Immature natural killer cell (primary cell): ENCODE measurements around the gene CDKN1C. TPM values are rescaled to one million over a fixed set of nuclear protein-coding genes. Genes with fewer than 3 reads are reported as not detected.

Source experiments
- DNase-seq, 3 donors: peaks; one replicate each; pipeline ENCODE4 v3.0.0; 2022; ENCODE audit warnings: mixed read lengths in 1 of 3
- H3K27ac Mint-ChIP-seq, 6 donors: one replicate each; pipeline ENCODE4 v1.8.0; 2020; ENCODE audit warnings: mixed read lengths in 6 of 6, mild to moderate bottlenecking in 5 of 6, inconsistent platforms in 4 of 6, moderate library complexity in 3 of 6
- H3K27me3 Mint-ChIP-seq, 3 donors: one replicate each; pipeline ENCODE4 v1.8.0; 2020 to 2021; ENCODE audit warnings: low read depth in 3 of 3, mild to moderate bottlenecking in 3 of 3, mixed read lengths in 3 of 3, moderate library complexity in 3 of 3, inconsistent platforms in 1 of 3
- H3K36me3 Mint-ChIP-seq, 3 donors: one replicate each; pipeline ENCODE4 v1.8.0; 2020; ENCODE audit warnings: mixed read lengths in 3 of 3, inconsistent platforms in 2 of 3, mild to moderate bottlenecking in 2 of 3
- H3K4me1 Mint-ChIP-seq, 2 donors: one replicate each; pipeline ENCODE4 v1.8.0; 2020; ENCODE audit warnings: inconsistent platforms in 2 of 2, mild to moderate bottlenecking in 2 of 2, mixed read lengths in 2 of 2, moderate library complexity in 1 of 2
- H3K4me3 Mint-ChIP-seq, 5 donors: one replicate each; pipeline ENCODE4 v1.8.0; 2020; ENCODE audit warnings: mild to moderate bottlenecking in 5 of 5, mixed read lengths in 5 of 5, inconsistent platforms in 3 of 5, moderate library complexity in 3 of 5
- H3K9me3 Mint-ChIP-seq, 6 donors: one replicate each; pipeline ENCODE4 v1.8.0; 2020; ENCODE audit warnings: mild to moderate bottlenecking in 6 of 6, mixed read lengths in 6 of 6, inconsistent platforms in 4 of 6, moderate library complexity in 3 of 6
- polyA plus RNA-seq, 3 donors: library from polyadenylated mRNA; unstranded; fragments of 300-500 nt; fragmentation: Illumina TruSeq; gene quantifications; one replicate each; pipeline ENCODE4 v1.2.3, GENCODE V29; 2021

CDKN1C gene
- polyA plus RNA-seq, 3 donors from 2014 or later: 0.24 TPM; not detected in 2

- H3K36me3 Mint-ChIP-seq: no peaks in the 10 kb centered on the region
- H3K4me1 Mint-ChIP-seq: peaks cover 17 to 22% of the 10 kb centered on the region in 2 donors
- DNase-seq: peak; percentile 44 to 45 (median 45)
- peak overlapping the region in 2 of 6 donors; percentile 56 to 74 for H3K27ac Mint-ChIP-seq
- peak overlapping the region; percentile 77 to 93 (median 92) for H3K4me3 Mint-ChIP-seq
- no peaks in the 10 kb centered on the region for H3K9me3 Mint-ChIP-seq
- H3K27me3 Mint-ChIP-seq: peaks cover 7 to 14% (median 11%) of the 10 kb centered on the region in 3 donors
Measured at GRCh38 chr11:2885017-2885677, 428 bp downstream of the CDKN1C start.

- DNase-seq: no peak
- H3K4me1 Mint-ChIP-seq: peaks cover 14 to 22% of the 10 kb centered on the region in 2 donors
- H3K27me3 Mint-ChIP-seq: peaks cover 7 to 14% (median 14%) of the 10 kb centered on the region in 3 donors
- H3K9me3 Mint-ChIP-seq: no peaks in the 10 kb centered on the region
- H3K27ac Mint-ChIP-seq: no peak overlapping the region
- H3K36me3 Mint-ChIP-seq: no peaks in the 10 kb centered on the region
- peak overlapping the region in 1 of 5 donors; percentile 79 for H3K4me3 Mint-ChIP-seq
Measured at GRCh38 chr11:2883979-2884815, 1.4 kb downstream of the CDKN1C start.

GRCh38 chr11:2883640-2883978 is 2.0 kb downstream of the CDKN1C start:
- Mint-ChIP-seq H3K4me3 (peak overlapping the region; percentile 59 to 81 (median 72)), H3K27ac (no peak overlapping the region)

GRCh38 chr11:2882396-2883110 is 3.0 kb downstream of the CDKN1C start:
- Mint-ChIP-seq H3K9me3 (no peaks in the 10 kb centered on the region), H3K4me3 (peak overlapping the region; percentile 56 to 81 (median 72)), H3K4me1 (peaks cover 11 to 14% of the 10 kb centered on the region in 2 donors), H3K27me3 (peaks cover 5 to 16% (median 14%) of the 10 kb centered on the region in 3 donors), H3K27ac (no peak overlapping the region), H3K36me3 (no peaks in the 10 kb centered on the region)
- DNase-seq: no peak

More at GRCh38 chr11:2883640-2883978, 2.0 kb downstream of the CDKN1C start:
- DNase-seq: no peak
- H3K27me3 Mint-ChIP-seq: peaks cover 7 to 14% (median 14%) of the 10 kb centered on the region in 3 donors
- H3K9me3 Mint-ChIP-seq: no peaks in the 10 kb centered on the region
- H3K36me3 Mint-ChIP-seq: no peaks in the 10 kb centered on the region
- H3K4me1 Mint-ChIP-seq: peaks cover 14 to 21% of the 10 kb centered on the region in 2 donors

GRCh38 chr11:2881981-2882375 is 3.6 kb downstream of the CDKN1C start:
- Mint-ChIP-seq H3K27me3 (peaks cover 2 to 17% (median 14%) of the 10 kb centered on the region in 3 donors), H3K36me3 (no peaks in the 10 kb centered on the region)

GRCh38 chr11:2881076-2881980 is 4.2 kb downstream of the CDKN1C start:
- H3K9me3 Mint-ChIP-seq: no peaks in the 10 kb centered on the region
- peaks cover 2 to 17% (median 11%) of the 10 kb centered on the region in 3 donors for H3K27me3 Mint-ChIP-seq
- no peak overlapping the region for H3K27ac Mint-ChIP-seq
- H3K36me3 Mint-ChIP-seq: no peaks in the 10 kb centered on the region
- no peak for DNase-seq
- H3K4me1 Mint-ChIP-seq: peaks cover 6 to 7% of the 10 kb centered on the region in 2 donors
- no peak overlapping the region for H3K4me3 Mint-ChIP-seq

More at GRCh38 chr11:2881981-2882375, 3.6 kb downstream of the CDKN1C start:
- no peak for DNase-seq
- H3K9me3 Mint-ChIP-seq: no peaks in the 10 kb centered on the region
- no peak overlapping the region for H3K4me3 Mint-ChIP-seq
- H3K27ac Mint-ChIP-seq: no peak overlapping the region
- H3K4me1 Mint-ChIP-seq: peaks cover 9% of the 10 kb centered on the region in 2 donors

- no peak overlapping the region for H3K27ac Mint-ChIP-seq
- DNase-seq: no peak
- no peak overlapping the region for H3K4me3 Mint-ChIP-seq
Measured at GRCh38 chr11:2880646-2881045, 4.9 kb downstream of the CDKN1C start.

GRCh38 chr11:2878782-2879181 is 6.8 kb downstream of the CDKN1C start:
- peaks cover 6% of the 10 kb centered on the region in 2 donors for H3K4me1 Mint-ChIP-seq
- peaks cover 2 to 20% (median 11%) of the 10 kb centered on the region in 3 donors for H3K27me3 Mint-ChIP-seq
- H3K9me3 Mint-ChIP-seq: no peaks in the 10 kb centered on the region
- no peak overlapping the region for H3K4me3 Mint-ChIP-seq
- H3K27ac Mint-ChIP-seq: no peak overlapping the region
- DNase-seq: no peak
- H3K36me3 Mint-ChIP-seq: no peaks in the 10 kb centered on the region

More at GRCh38 chr11:2880646-2881045, 4.9 kb downstream of the CDKN1C start:
- H3K9me3 Mint-ChIP-seq: no peaks in the 10 kb centered on the region
- H3K36me3 Mint-ChIP-seq: no peaks in the 10 kb centered on the region
- H3K4me1 Mint-ChIP-seq: peaks cover 6 to 7% of the 10 kb centered on the region in 2 donors
- H3K27me3 Mint-ChIP-seq: peaks cover 2 to 17% (median 11%) of the 10 kb centered on the region in 3 donors

- H3K27ac Mint-ChIP-seq: no peak overlapping the region
- H3K36me3 Mint-ChIP-seq: no peaks in the 10 kb centered on the region
- peaks cover 2 to 12% (median 3%) of the 10 kb centered on the region in 3 donors for H3K27me3 Mint-ChIP-seq
- no peaks in the 10 kb centered on the region for H3K4me1 Mint-ChIP-seq
- H3K9me3 Mint-ChIP-seq: no peaks in the 10 kb centered on the region
- no peak for DNase-seq
- H3K4me3 Mint-ChIP-seq: no peak overlapping the region
Measured at GRCh38 chr11:2877474-2877873, 8.1 kb downstream of the CDKN1C start.

- Mint-ChIP-seq H3K36me3 (no peaks in the 10 kb centered on the region), H3K4me3 (no peak overlapping the region), H3K27ac (no peak overlapping the region), H3K4me1 (peaks cover 11 to 15% of the 10 kb centered on the region in 2 donors), H3K27me3 (peaks cover 2 to 19% (median 8%) of the 10 kb centered on the region in 3 donors), H3K9me3 (no peaks in the 10 kb centered on the region)
- no peak for DNase-seq
Measured at GRCh38 chr11:2874963-2875362, 10.6 kb downstream of the CDKN1C start.

GRCh38 chr11:2870969-2871680 is 14.4 kb downstream of the CDKN1C start:
- H3K4me3 Mint-ChIP-seq: peak overlapping the region in 4 of 5 donors; percentile 26 to 45 (median 38)

GRCh38 chr11:2870460-2870859 is 15.1 kb downstream of the CDKN1C start:
- H3K4me3 Mint-ChIP-seq: peak overlapping the region in 1 of 5 donors; percentile 62

More at GRCh38 chr11:2870969-2871680, 14.4 kb downstream of the CDKN1C start:
- peaks cover 0 to 3% (median 0%) of the 10 kb centered on the region in 3 donors for H3K36me3 Mint-ChIP-seq
- peaks cover 0 to 2% (median 0%) of the 10 kb centered on the region in 6 donors for H3K9me3 Mint-ChIP-seq
- peaks cover 8 to 15% (median 14%) of the 10 kb centered on the region in 3 donors for H3K27me3 Mint-ChIP-seq
- peaks cover 17 to 39% of the 10 kb centered on the region in 2 donors for H3K4me1 Mint-ChIP-seq
- DNase-seq: no peak
- H3K27ac Mint-ChIP-seq: no peak overlapping the region

More at GRCh38 chr11:2870460-2870859, 15.1 kb downstream of the CDKN1C start:
- peak in 2 of 3 donors; percentile 18 to 22 for DNase-seq
- H3K36me3 Mint-ChIP-seq: peaks cover 0 to 3% (median 0%) of the 10 kb centered on the region in 3 donors
- peaks cover 0 to 2% (median 0%) of the 10 kb centered on the region in 6 donors for H3K9me3 Mint-ChIP-seq
- no peak overlapping the region for H3K27ac Mint-ChIP-seq
- peaks cover 17 to 39% of the 10 kb centered on the region in 2 donors for H3K4me1 Mint-ChIP-seq
- peaks cover 8 to 15% (median 14%) of the 10 kb centered on the region in 3 donors for H3K27me3 Mint-ChIP-seq
